ENCODE data around the gene HOATZ. TPM values are rescaled to one million over a fixed set of nuclear protein-coding genes. Genes with fewer than 3 reads are reported as not detected.

Gene HOATZ
- total RNA-seq, 3 donors from 2014 or later: not detected

Other genes starting within 250 kb of the HOATZ start
- not detected for gene POU2AF3, start 216.2 kb upstream of the HOATZ start, total RNA-seq
- gene POU2AF1, start 135.5 kb upstream of the HOATZ start, total RNA-seq: 10 to 100 TPM in 1 of 3 donors, 1 to 10 TPM in 2; 4.3 to 10.8 (median 7.5) TPM
- under 1 TPM in 1 of 3 donors, not detected in 2; 0.43 TPM for gene BTG4, start 2.4 kb upstream of the HOATZ start, total RNA-seq
- 1 to 10 TPM in 2 of 3 donors, under 1 TPM in 1; 0.43 to 3.0 (median 1.7) TPM for gene LAYN, start 25.9 kb downstream of the HOATZ start, total RNA-seq
- 1 to 10 TPM; 5.9 to 8.3 (median 6.7) TPM for gene SIK2, start 87.7 kb downstream of the HOATZ start, total RNA-seq

Measured in activated T-cell treated with anti-CD3 and anti-CD28 coated beads, Interleukin-2, amount 50 U/mL, for 4 hours (primary cell).